OCI-LY1 (cell line): Measurements from ENCODE around the gene NUP210.

ENCODE experiments used
- CTCF ChIP-seq: fragments of 200-600 bp; sonication (generic), shearing (Covaris generic); IDR thresholded peaks from 2 replicates; pipeline ENCODE4 v1.5.1; 2017; ENCODE audit warnings: mild to moderate bottlenecking, antibody characterized with exemption, low read length, moderate library complexity, mixed read lengths
- EZH2 ChIP-seq: fragments of 200-600 bp; sonication (generic), shearing (Covaris generic); IDR thresholded peaks from 2 replicates; pipeline ENCODE4 v1.8.0; 2017; ENCODE audit warnings: borderline replicate concordance, mixed run types, mild to moderate bottlenecking, antibody characterized with exemption, low read length, moderate library complexity, mixed read lengths

- TF ChIP-seq CTCF = no peak
- TF ChIP-seq EZH2 = no peak
Measured at GRCh38 chr3:13348100-13348499, 72.0 kb downstream of the NUP210 start.
